Measurements from ENCODE around the gene TAF15. TPM values are rescaled to one million over a fixed set of nuclear protein-coding genes. Genes with fewer than 3 reads are reported as not detected.

Gene TAF15
- total RNA-seq, 4 donors from 2014 or later: 25.2 to 39.5 (median 31.6) TPM

GRCh38 chr17:35825206-35825605 lies 15.9 kb downstream of the TAF15 start:
- H3K4me1 ChIP-seq: peaks cover 0 to 3% of the 10 kb centered on the region in 2 donors
- peaks cover 0 to 65% of the 10 kb centered on the region in 2 donors for H3K36me3 ChIP-seq
- DNase-seq: no peak
- in situ Hi-C loops (cut with MboI; ENCODE audit: low sequenced_read_pairs in 4 of 4) (no loop called here), intact Hi-C loops (cut with DNase I; ENCODE audit: low total_unique reads) (loop anchor here (10.0 kb wide), 1 partner anchor 160 kb away; no protein-coding TSS in a partner anchor)
- ATAC-seq: no peak
- H3K27me3 ChIP-seq: no peaks in the 10 kb centered on the region
- no peaks in the 10 kb centered on the region for H3K9me3 ChIP-seq
- H3K27ac ChIP-seq: no peak overlapping the region
- TF ChIP-seq CTCF (IDR thresholded peaks at IDR 0.05 in 4 of 5, conservative IDR thresholded peaks at IDR 0.05 in 1 of 5): no peak
- TF ChIP-seq POLR2A (IDR thresholded peaks at IDR 0.05): no peak
- H3K4me3 ChIP-seq: no peak overlapping the region

GRCh38 chr17:35841101-35841500 lies 31.8 kb downstream of the TAF15 start:
- TF ChIP-seq POLR2A (IDR thresholded peaks at IDR 0.05) (no peak), CTCF (IDR thresholded peaks at IDR 0.05 in 4 of 5, conservative IDR thresholded peaks at IDR 0.05 in 1 of 5) (no peak)
- H3K9me3 ChIP-seq: no peaks in the 10 kb centered on the region
- peaks cover 3 to 100% of the 10 kb centered on the region in 2 donors for H3K36me3 ChIP-seq
- intact Hi-C loops (cut with DNase I; ENCODE audit: low total_unique reads) (no loop called here), in situ Hi-C loops (cut with MboI; ENCODE audit: low sequenced_read_pairs in 4 of 4) (no loop called here)
- H3K4me3 ChIP-seq: no peak overlapping the region
- no peaks in the 10 kb centered on the region for H3K27me3 ChIP-seq
- no peak overlapping the region for H3K27ac ChIP-seq
- DNase-seq (no peak), ATAC-seq (no peak)
- no peaks in the 10 kb centered on the region for H3K4me1 ChIP-seq

- TF ChIP-seq CTCF (IDR thresholded peaks at IDR 0.05 in 4 of 5, conservative IDR thresholded peaks at IDR 0.05 in 1 of 5) (no peak), POLR2A (IDR thresholded peaks at IDR 0.05) (no peak)
- no peak for DNase-seq
- no peak for ATAC-seq
- Histone ChIP-seq H3K27ac (no peak overlapping the region), H3K9me3 (no peaks in the 10 kb centered on the region), H3K4me3 (no peak overlapping the region), H3K4me1 (no peaks in the 10 kb centered on the region), H3K36me3 (peaks cover 5 to 100% of the 10 kb centered on the region in 2 donors), H3K27me3 (no peaks in the 10 kb centered on the region)
- intact Hi-C loops (cut with DNase I; ENCODE audit: low total_unique reads) (no loop called here), in situ Hi-C loops (cut with MboI; ENCODE audit: low sequenced_read_pairs in 4 of 4) (no loop called here)
These were observed 32.2 kb downstream of the TAF15 start for GRCh38 chr17:35841505-35841904.

GRCh38 chr17:35842239-35842638 lies 33.0 kb downstream of the TAF15 start:
- H3K4me3 ChIP-seq: no peak overlapping the region
- ATAC-seq (no peak), DNase-seq (no peak)
- in situ Hi-C loops (cut with MboI; ENCODE audit: low sequenced_read_pairs in 4 of 4): no loop called here
- no peaks in the 10 kb centered on the region for H3K4me1 ChIP-seq
- H3K36me3 ChIP-seq: peaks cover 6 to 100% of the 10 kb centered on the region in 2 donors
- no peaks in the 10 kb centered on the region for H3K27me3 ChIP-seq
- intact Hi-C loops (cut with DNase I; ENCODE audit: low total_unique reads): no loop called here
- H3K27ac ChIP-seq: no peak overlapping the region
- TF ChIP-seq POLR2A (IDR thresholded peaks at IDR 0.05) (no peak), CTCF (IDR thresholded peaks at IDR 0.05 in 4 of 5, conservative IDR thresholded peaks at IDR 0.05 in 1 of 5) (no peak)
- no peaks in the 10 kb centered on the region for H3K9me3 ChIP-seq

- no peaks in the 10 kb centered on the region for H3K27me3 ChIP-seq
- ATAC-seq (no peak), DNase-seq (no peak)
- no peak for TF ChIP-seq POLR2A (IDR thresholded peaks at IDR 0.05)
- no peak for TF ChIP-seq CTCF (IDR thresholded peaks at IDR 0.05 in 4 of 5, conservative IDR thresholded peaks at IDR 0.05 in 1 of 5)
- intact Hi-C loops (cut with DNase I; ENCODE audit: low total_unique reads) (loop anchor here (1.0 kb wide), 1 partner anchor 14 kb away; no protein-coding TSS in a partner anchor), in situ Hi-C loops (cut with MboI; ENCODE audit: low sequenced_read_pairs in 4 of 4) (no loop called here)
- peaks cover 6 to 97% of the 10 kb centered on the region in 2 donors for H3K36me3 ChIP-seq
- no peaks in the 10 kb centered on the region for H3K9me3 ChIP-seq
- H3K4me3 ChIP-seq: no peak overlapping the region
- no peak overlapping the region for H3K27ac ChIP-seq
- no peaks in the 10 kb centered on the region for H3K4me1 ChIP-seq
These were observed 34.4 kb downstream of the TAF15 start for GRCh38 chr17:35843698-35844097.

Data from gastrocnemius medialis (tissue), 4 donors.